Esophagus squamous epithelium (tissue), 5 donors: Measurements from ENCODE around the gene MADCAM1. TPM values are rescaled to one million over a fixed set of nuclear protein-coding genes. Genes with fewer than 3 reads are reported as not detected.
"Not testable (repeated sequence)": the region's sequence is repeated elsewhere in the genome, so short reads cannot be mapped to it uniquely, and the experiment has no call there.

Source experiments
- DNase-seq: peaks from one replicate; lab custom pipeline; 2025; lab: John Stamatoyannopoulos, UW
- H3K27ac ChIP-seq, 4 donors: fragments of 200-600 bp; sonication (generic); one replicate each; pipeline ENCODE4 v1.5.1; 2016 to 2019; ENCODE audit warnings: mild to moderate bottlenecking in 1 of 4
- H3K27me3 ChIP-seq, 4 donors: fragments of 200-600 bp; sonication (generic); 1 replicate in 3 of 4; 2 replicates in 1 of 4; pipeline versions ENCODE4 v1.5.1 to v1.6.0; 2017 to 2021; ENCODE audit warnings: antibody characterized with exemption in 1 of 4
- H3K36me3 ChIP-seq, 3 donors: fragments of 200-600 bp; sonication (generic); one replicate each; pipeline ENCODE4 v1.5.1; 2016 to 2019
- H3K4me1 ChIP-seq, 3 donors: fragments of 200-600 bp; sonication (generic); one replicate each; pipeline ENCODE4 v1.5.1; 2017 to 2019
- H3K4me3 ChIP-seq, 4 donors: fragments of 200-600 bp; sonication (generic); 1 replicate in 3 of 4; 2 replicates in 1 of 4; pipeline ENCODE4 v1.5.1; 2016 to 2019; ENCODE audit warnings: mild to moderate bottlenecking in 2 of 4, moderate library complexity in 1 of 4
- H3K9me3 ChIP-seq, 3 donors: fragments of 200-600 bp; sonication (generic); one replicate each; pipeline ENCODE4 v1.5.1; 2016 to 2019
- POLR2A ChIP-seq, 4 donors: fragments of 450-650 bp; IDR thresholded peaks; one replicate each; pipeline ENCODE4 v1.6.1; 2017; ENCODE audit warnings: antibody characterized with exemption in 4 of 4, mild to moderate bottlenecking in 4 of 4, moderate library complexity in 3 of 4
- WGBS, 2 donors: methylation state at CpG; one replicate each; pipeline ENCODE4 v1.1.5; 2018; 5-methylcytosine and 5-hydroxymethylcytosine counted together
- intact Hi-C: fragments of 100-400 bp; cut with DNase I; formaldehyde crosslinking; loops from one replicate; pipeline ENCODE4 v1.15.0; 2022
- total RNA-seq, 4 donors: library from RNA; depleted of rRNA; stranded (reverse); fragments of >200 nt; gene quantifications; one replicate each; pipeline ENCODE4 v1.1.0, GENCODE V29; 2016
- TF ChIP-seq, protein P1 (sequence below), 6 experiments: fragments of 450-650 bp in 4 of 6; fragments of 200-600 bp in 2 of 6; sonication (generic) in 2 of 6; IDR thresholded peaks; one replicate each; pipeline ENCODE4 v1.5.1; 2016 to 2019; ENCODE audit warnings: antibody characterized with exemption in 6 of 6, mild to moderate bottlenecking in 4 of 6, moderate library complexity in 4 of 6
- donor health status: DM: yes; HTN: yes; CAD: no.

Gene MADCAM1
- under 1 TPM in 2 of 4 donors, not detected in 2; 0.19 to 0.40 TPM for total RNA-seq

DNA sequence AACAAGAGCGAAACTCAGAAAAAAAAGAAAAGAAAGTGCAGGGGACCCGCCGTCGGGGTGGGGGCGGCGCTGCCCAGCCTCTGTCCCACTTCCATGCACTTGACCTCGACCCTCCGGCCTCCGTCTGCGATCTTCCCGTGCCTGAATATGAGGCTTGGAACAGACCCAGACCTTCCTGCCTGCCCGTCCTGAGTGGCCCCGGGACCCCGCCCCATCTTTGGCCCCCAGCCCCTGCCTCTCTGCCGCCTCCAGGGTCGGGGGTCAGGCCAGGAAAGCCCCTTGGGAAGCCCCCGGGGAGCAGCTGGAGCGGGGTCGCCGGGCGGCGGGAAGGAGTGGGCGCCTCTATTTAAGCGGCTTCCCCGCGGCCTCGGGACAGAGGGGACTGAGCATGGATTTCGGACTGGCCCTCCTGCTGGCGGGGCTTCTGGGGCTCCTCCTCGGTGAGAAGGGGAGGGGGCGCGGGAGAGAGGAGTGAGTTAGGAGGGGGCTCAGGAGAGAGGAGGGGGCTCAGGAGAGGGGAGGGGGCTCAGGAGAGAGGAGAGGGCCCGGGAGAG lies at the start of gene MADCAM1:
Gene MADCAM1 (plus strand): TSS at position 375 of the 554 bp plus-strand sequence. CDS start 14 bp downstream, at position 389.
- DNase-seq = no peak
- TF ChIP-seq POLR2A (IDR thresholded peaks at IDR 0.05) = no peak
- TF ChIP-seq, protein P1, sequence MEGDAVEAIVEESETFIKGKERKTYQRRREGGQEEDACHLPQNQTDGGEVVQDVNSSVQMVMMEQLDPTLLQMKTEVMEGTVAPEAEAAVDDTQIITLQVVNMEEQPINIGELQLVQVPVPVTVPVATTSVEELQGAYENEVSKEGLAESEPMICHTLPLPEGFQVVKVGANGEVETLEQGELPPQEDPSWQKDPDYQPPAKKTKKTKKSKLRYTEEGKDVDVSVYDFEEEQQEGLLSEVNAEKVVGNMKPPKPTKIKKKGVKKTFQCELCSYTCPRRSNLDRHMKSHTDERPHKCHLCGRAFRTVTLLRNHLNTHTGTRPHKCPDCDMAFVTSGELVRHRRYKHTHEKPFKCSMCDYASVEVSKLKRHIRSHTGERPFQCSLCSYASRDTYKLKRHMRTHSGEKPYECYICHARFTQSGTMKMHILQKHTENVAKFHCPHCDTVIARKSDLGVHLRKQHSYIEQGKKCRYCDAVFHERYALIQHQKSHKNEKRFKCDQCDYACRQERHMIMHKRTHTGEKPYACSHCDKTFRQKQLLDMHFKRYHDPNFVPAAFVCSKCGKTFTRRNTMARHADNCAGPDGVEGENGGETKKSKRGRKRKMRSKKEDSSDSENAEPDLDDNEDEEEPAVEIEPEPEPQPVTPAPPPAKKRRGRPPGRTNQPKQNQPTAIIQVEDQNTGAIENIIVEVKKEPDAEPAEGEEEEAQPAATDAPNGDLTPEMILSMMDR (IDR thresholded peaks at IDR 0.05) = no peak

GRCh38 chr19:447064-447426 lies 49.2 kb upstream of the MADCAM1 start:
- Histone ChIP-seq H3K27ac (no peak overlapping the region), H3K4me1 (no peaks in the 10 kb centered on the region), H3K4me3 (no peak overlapping the region), H3K36me3 (no peaks in the 10 kb centered on the region), H3K27me3 (no peaks in the 10 kb centered on the region), H3K9me3 (no peaks in the 10 kb centered on the region)
- 60 to 84% methylated on average over 15 of the region's 24 CpGs for WGBS, 2 donors
- DNase-seq = no peak
- TF ChIP-seq, protein P1 (IDR thresholded peaks at IDR 0.05) = no peak
- no peak for TF ChIP-seq POLR2A (IDR thresholded peaks at IDR 0.05)
- intact Hi-C loops = no loop called here

More for the DNA sequence above, at the start of gene MADCAM1:
- 12 to 18% methylated on average over 9 to 11 of the region's 33 CpGs for WGBS, 2 donors
- H3K27me3 ChIP-seq = peaks cover 7 to 59% (median 11%) of the 10 kb centered on the region in 4 donors
- peak within 1 kb of the TSS in 1 of 4 donors; percentile 49 for H3K4me3 ChIP-seq
- intact Hi-C loops = no loop called here
- peaks cover 4 to 38% (median 13%) of the 10 kb centered on the region in 3 donors for H3K4me1 ChIP-seq
- no peaks in the 10 kb centered on the region for H3K36me3 ChIP-seq
- no peak within 1 kb of the TSS for H3K27ac ChIP-seq
- H3K9me3 ChIP-seq = no peaks in the 10 kb centered on the region

DNA sequence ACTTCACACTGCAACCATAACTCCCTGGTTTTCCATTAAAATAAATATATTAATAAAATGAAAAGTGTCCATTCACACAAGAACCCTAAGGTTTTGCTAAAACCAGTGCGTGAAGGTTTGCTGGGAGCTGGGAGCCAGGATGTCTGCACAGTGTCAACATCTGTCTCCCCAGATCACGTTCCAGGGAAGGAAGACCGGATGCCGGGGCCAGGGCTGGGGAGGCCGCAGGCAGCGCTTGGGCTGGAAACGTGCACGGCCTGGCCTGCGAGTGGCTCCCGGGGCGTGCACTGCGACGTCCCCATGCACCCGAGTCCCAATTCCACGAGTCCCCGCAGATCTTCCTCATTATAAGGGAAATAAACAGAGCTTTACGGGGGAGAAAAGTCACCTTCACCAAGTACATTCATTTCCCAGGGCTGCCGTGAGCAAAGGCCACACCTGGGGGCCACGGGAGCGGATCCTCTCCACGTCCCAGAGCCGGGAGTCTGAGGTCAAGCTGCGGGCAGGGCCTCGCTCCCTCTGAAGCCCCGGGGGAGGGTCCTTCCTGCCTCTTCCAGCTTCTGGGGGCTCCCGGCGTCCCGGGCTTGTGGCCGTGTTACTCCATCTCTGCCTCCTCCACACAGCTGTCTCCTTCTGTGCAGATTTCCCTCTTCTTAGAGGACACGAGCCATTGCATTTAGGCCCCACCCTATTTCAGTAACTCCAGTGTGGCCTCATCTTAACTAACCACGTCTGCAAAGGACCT lies 48.3 kb upstream of the MADCAM1 start:
- Histone ChIP-seq H3K4me1 (no peaks in the 10 kb centered on the region), H3K9me3 (no peaks in the 10 kb centered on the region), H3K36me3 (no peaks in the 10 kb centered on the region), H3K4me3 (no peak overlapping the region), H3K27me3 (no peaks in the 10 kb centered on the region), H3K27ac (no peak overlapping the region)
- DNase-seq = no peak
- no peak for TF ChIP-seq POLR2A (IDR thresholded peaks at IDR 0.05)
- TF ChIP-seq, protein P1 (IDR thresholded peaks at IDR 0.05) = no peak
- intact Hi-C loops = no loop called here
- 66 to 75% methylated on average over 20 to 24 of the region's 31 CpGs for WGBS, 2 donors

- Histone ChIP-seq H3K27me3 (no peaks in the 10 kb centered on the region), H3K9me3 (no peaks in the 10 kb centered on the region), H3K4me3 (no peak overlapping the region), H3K36me3 (no peaks in the 10 kb centered on the region), H3K4me1 (no peaks in the 10 kb centered on the region), H3K27ac (no peak overlapping the region)
- TF ChIP-seq POLR2A (IDR thresholded peaks at IDR 0.05) = no peak
- TF ChIP-seq, protein P1 (IDR thresholded peaks at IDR 0.05) = no peak
- WGBS, 2 donors = 82 to 91% methylated on average over 11 to 14 of the region's 20 CpGs
- intact Hi-C loops = no loop called here
- DNase-seq = no peak
These were observed 46.4 kb upstream of the MADCAM1 start for GRCh38 chr19:449916-450315.

DNA sequence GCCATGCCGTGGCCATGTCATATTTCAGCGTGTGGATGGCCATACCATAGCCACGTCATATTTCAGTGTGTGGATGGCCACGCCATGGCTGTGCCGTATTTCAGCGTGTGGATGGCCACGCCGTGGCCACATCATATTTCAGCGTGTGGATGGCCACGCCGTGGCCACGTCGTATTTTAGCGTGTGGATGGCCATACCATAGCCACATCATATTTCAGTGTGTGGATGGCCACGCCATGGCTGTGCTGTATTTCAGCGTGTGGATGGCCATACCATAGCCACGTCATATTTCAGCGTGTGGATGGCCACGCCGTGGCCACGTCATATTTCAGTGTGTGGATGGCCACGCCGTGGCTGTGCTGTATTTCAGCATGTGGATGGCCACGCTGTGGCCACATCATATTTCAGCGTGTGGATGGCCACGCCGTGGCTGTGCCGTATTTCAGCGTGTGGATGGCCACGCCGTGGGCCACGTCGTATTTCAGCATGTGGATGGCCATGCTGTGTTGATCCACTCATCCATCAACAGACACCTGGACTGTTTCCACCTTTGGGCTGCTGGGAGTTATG lies 45.3 kb upstream of the MADCAM1 start:
- H3K4me1 ChIP-seq, intact Hi-C loops, H3K27ac ChIP-seq: not testable (repeated sequence)

More for the DNA sequence above, 45.3 kb upstream of the MADCAM1 start:
- H3K4me3 ChIP-seq, DNase-seq, H3K36me3 ChIP-seq, H3K27me3 ChIP-seq, H3K9me3 ChIP-seq: not testable (repeated sequence)
- WGBS, 2 donors = 90 to 92% methylated on average over 16 to 28 of the region's 33 CpGs
